Gastrocnemius medialis (tissue), 4 donors: ENCODE measurements around the gene STAM.

Source experiments
- POLR2A ChIP-seq, 2 donors: fragments of 450-650 bp; IDR thresholded peaks; one replicate each; pipeline ENCODE4 v1.6.1; 2017; ENCODE audit warnings: antibody characterized with exemption in 2 of 2, mild to moderate bottlenecking in 2 of 2, moderate library complexity in 2 of 2
- TF ChIP-seq, protein P1 (sequence below), 5 experiments: fragments of 450-650 bp in 3 of 5; fragments of 200-600 bp in 2 of 5; sonication (generic) in 2 of 5; IDR thresholded peaks in 4 of 5; conservative IDR thresholded peaks in 1 of 5; 1 replicate in 4 of 5; 2 replicates in 1 of 5; pipeline ENCODE4 v1.5.1; 2016 to 2019; ENCODE audit warnings: antibody characterized with exemption in 5 of 5, mild to moderate bottlenecking in 3 of 5, moderate library complexity in 3 of 5

DNA sequence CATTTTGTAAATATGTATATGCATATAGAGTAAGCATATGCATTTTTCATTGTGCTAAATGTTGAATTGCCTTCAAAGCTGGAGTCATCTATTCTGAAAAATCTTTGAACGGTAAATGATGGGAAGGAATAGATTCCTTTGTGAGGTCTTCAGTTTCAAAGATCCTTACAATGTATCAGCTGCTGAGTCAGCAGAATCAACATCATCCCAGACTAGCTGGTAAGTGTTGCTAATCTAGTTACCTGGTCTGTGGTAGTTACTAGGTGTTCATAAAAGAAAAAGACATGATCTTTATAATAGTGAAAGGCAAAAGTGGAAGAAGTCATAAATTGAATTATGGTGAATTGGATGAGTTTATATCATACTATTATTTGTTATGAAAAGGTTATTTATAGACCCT lies 10.6 kb upstream of the STAM start:
- TF ChIP-seq, protein P1, sequence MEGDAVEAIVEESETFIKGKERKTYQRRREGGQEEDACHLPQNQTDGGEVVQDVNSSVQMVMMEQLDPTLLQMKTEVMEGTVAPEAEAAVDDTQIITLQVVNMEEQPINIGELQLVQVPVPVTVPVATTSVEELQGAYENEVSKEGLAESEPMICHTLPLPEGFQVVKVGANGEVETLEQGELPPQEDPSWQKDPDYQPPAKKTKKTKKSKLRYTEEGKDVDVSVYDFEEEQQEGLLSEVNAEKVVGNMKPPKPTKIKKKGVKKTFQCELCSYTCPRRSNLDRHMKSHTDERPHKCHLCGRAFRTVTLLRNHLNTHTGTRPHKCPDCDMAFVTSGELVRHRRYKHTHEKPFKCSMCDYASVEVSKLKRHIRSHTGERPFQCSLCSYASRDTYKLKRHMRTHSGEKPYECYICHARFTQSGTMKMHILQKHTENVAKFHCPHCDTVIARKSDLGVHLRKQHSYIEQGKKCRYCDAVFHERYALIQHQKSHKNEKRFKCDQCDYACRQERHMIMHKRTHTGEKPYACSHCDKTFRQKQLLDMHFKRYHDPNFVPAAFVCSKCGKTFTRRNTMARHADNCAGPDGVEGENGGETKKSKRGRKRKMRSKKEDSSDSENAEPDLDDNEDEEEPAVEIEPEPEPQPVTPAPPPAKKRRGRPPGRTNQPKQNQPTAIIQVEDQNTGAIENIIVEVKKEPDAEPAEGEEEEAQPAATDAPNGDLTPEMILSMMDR (IDR thresholded peaks at IDR 0.05 in 4 of 5, conservative IDR thresholded peaks at IDR 0.05 in 1 of 5): no peak
- no peak for TF ChIP-seq POLR2A (IDR thresholded peaks at IDR 0.05)
